Panc1 (cell line): ENCODE measurements around the gene USH1C. TPM values are rescaled to one million over a fixed set of nuclear protein-coding genes. Genes with fewer than 3 reads are reported as not detected.

Source experiments
- ATAC-seq: fragments of 200-7000 bp; cut with Tn5 transposase; 2 replicates; pipeline ENCODE4 v1.9.1; 2020; ENCODE audit warnings: mild to moderate bottlenecking, moderate library complexity
- BruUV-seq: library from RNA; stranded (reverse); fragments of 400-500 nt; replicated peaks from 2 replicates; lab custom pipeline; 2021; lab: Mats Ljungman, UMichigan
- CTCF ChIA-PET: fragments of 300-600 bp; sonication (Branson Sonifier 250); formaldehyde crosslinking; loops from one replicate; lab custom pipeline; 2022; ENCODE audit warnings: antibody characterized with exemption; lab: Charles Lee
- POLR2A ChIA-PET: fragments of 300-600 bp; sonication (Branson Sonifier 250); formaldehyde crosslinking; loops from one replicate; lab custom pipeline; 2022; ENCODE audit warnings: antibody characterized with exemption; lab: Charles Lee
- DNase-seq: peaks from one replicate; pipeline ENCODE4 v3.0.0-alpha.2; 2010; ENCODE audit warnings: low read depth, low spot score
- H3K27ac ChIP-seq: 2 replicates; pipeline ENCODE4 v1.5.1; 2011; ENCODE audit warnings: mild to moderate bottlenecking, low read length, inconsistent platforms
- H3K27me3 ChIP-seq: fragments of 200-500 bp; sonication (Bioruptor generic); 2 replicates; pipeline ENCODE4 v1.6.0; 2014; ENCODE audit warnings: low read length, inconsistent platforms; ENCODE audit not compliant: control insufficient read depth, insufficient read depth
- H3K36me3 ChIP-seq: fragments of 200-500 bp; sonication (Bioruptor generic); 2 replicates; pipeline ENCODE4 v1.5.1; 2014; ENCODE audit warnings: inconsistent platforms, mild to moderate bottlenecking, low read length, moderate library complexity; ENCODE audit not compliant: control insufficient read depth, insufficient read depth
- H3K4me1 ChIP-seq: 2 replicates; pipeline ENCODE4 v1.5.1; 2011; ENCODE audit warnings: inconsistent platforms, mild to moderate bottlenecking, low read length, moderate library complexity; ENCODE audit not compliant: control insufficient read depth, insufficient read depth
- H3K4me3 ChIP-seq, 2 experiments: 2 replicates each; pipeline ENCODE4 v1.5.1; 2011 to 2012; ENCODE audit warnings: low read depth in 2 of 2, low read length in 2 of 2, mild to moderate bottlenecking in 2 of 2, inconsistent platforms in 1 of 2, moderate library complexity in 1 of 2
- H3K9me3 ChIP-seq: fragments of 200-500 bp; sonication (Bioruptor generic); 2 replicates; pipeline ENCODE4 v1.5.1; 2014; ENCODE audit warnings: low read depth, mild to moderate bottlenecking, inconsistent platforms, low read length, moderate library complexity; ENCODE audit not compliant: control insufficient read depth, insufficient read depth
- POLR2AphosphoS5 ChIP-seq: IDR thresholded peaks from 2 replicates; pipeline ENCODE4 v1.6.1; 2012; ENCODE audit warnings: mild to moderate bottlenecking, low read depth, low read length, moderate library complexity
- SIN3A ChIP-seq: IDR thresholded peaks from 2 replicates; pipeline ENCODE4 v1.6.1; 2012; ENCODE audit warnings: low read depth, mild to moderate bottlenecking, low read length, moderate library complexity, borderline replicate concordance; ENCODE audit not compliant: insufficient read depth
- TCF7L2 ChIP-seq: IDR thresholded peaks from 2 replicates; pipeline ENCODE4 v1.6.1; 2011; ENCODE audit warnings: mild to moderate bottlenecking, low read depth, low read length, inconsistent platforms
- in situ Hi-C: cut with HindIII; loops from 2 replicates; pipeline ENCODE4 v1.10.0; 2016; ENCODE audit warnings: low sequenced_read_pairs, low pct_unique_long_range_greater_than_20kb
- intact Hi-C: fragments of 100-400 bp; cut with micrococcal nuclease; formaldehyde crosslinking; loops from one replicate; pipeline ENCODE4 v1.10.0; 2022; ENCODE audit not compliant: unreplicated experiment
- total RNA-seq: library from RNA; stranded (reverse); gene quantifications from one replicate; pipeline ENCODE4 v1.2.1, GENCODE V29; 2021; ENCODE audit not compliant: unreplicated experiment
- TF ChIP-seq, protein P1 (sequence below), 2 experiments: IDR thresholded peaks; 2 replicates each; pipeline ENCODE4 v1.6.1; 2011 to 2012; ENCODE audit warnings: low read depth in 2 of 2, control low read depth in 1 of 2, low read length in 1 of 2, mild to moderate bottlenecking in 1 of 2, moderate library complexity in 1 of 2; ENCODE audit not compliant: insufficient read depth in 1 of 2
- TF ChIP-seq, protein P2 (sequence below): fragments of 450-650 bp; IDR thresholded peaks from 2 replicates; pipeline ENCODE4 v1.5.1; 2017; ENCODE audit warnings: mild to moderate bottlenecking

The USH1C gene
- total RNA-seq, 1 experiment from 2014 or later, result not detected

DNA sequence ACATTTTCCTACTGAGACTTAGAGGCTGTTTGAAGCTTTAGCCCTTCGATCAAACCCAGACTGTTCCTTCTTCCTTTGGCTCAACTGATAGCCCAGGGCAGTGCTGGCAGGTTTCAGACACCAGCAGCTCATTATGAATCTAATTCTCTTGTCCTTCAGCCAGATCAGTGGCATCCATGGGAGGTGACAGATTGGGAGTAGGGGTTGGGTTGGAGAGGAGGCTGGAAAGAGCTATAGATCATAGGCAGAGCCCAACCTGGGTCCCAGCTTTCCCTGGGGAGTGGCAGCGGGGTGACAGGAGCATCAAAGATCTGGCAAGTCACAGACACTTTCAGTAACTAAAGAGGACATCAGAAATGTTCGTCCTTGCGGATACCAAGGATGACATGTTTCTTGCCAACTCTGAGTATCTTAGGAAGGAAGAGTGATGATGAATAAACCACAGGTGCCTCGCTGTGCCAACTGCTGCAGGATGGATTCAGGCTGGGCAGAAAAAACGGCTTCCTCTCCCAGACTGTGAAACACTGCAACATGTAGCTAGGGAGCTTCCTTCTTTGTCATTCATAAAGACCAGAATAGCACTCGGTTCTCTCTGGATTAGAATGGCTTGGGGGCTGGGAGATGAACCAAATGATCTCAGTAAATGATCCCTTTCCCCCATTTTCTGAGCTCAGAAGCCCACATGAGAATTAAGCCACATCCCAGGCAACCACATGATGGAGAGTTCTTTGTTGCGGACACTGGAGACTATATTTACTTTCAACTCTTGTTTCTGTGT lies 86.6 kb downstream of the USH1C start:
- intact Hi-C loops, result no loop called here

DNA sequence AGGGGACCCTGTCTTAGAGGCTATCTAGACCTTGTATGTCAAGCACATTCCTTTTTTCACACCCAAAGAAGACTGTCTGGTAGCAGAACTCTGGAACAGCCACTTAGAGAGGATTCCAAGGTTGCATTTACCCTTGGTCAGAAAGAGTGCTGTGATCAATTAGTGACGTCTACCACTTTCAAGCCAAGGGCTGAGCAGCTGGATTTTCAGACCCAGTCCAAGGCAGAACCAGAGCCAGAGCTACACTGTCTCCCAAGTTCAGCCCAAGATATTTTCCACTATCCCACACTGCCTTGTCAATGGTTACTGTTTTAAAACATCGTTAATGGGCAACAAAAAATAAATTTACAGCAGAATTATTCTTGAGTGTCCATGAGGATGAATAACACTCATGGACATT lies 91.5 kb downstream of the USH1C start:
- CTCF ChIA-PET, result no interaction called here
- no TSS peak for BruUV-seq
- intact Hi-C loops (no loop called here), in situ Hi-C loops (no loop called here)
- POLR2A ChIA-PET, result no interaction called here
- H3K9me3 ChIP-seq, result no peaks in the 10 kb centered on the region
- TF ChIP-seq TCF7L2 (no peak), SIN3A (no peak), POLR2AphosphoS5 (no peak)
- TF ChIP-seq, protein P1, sequence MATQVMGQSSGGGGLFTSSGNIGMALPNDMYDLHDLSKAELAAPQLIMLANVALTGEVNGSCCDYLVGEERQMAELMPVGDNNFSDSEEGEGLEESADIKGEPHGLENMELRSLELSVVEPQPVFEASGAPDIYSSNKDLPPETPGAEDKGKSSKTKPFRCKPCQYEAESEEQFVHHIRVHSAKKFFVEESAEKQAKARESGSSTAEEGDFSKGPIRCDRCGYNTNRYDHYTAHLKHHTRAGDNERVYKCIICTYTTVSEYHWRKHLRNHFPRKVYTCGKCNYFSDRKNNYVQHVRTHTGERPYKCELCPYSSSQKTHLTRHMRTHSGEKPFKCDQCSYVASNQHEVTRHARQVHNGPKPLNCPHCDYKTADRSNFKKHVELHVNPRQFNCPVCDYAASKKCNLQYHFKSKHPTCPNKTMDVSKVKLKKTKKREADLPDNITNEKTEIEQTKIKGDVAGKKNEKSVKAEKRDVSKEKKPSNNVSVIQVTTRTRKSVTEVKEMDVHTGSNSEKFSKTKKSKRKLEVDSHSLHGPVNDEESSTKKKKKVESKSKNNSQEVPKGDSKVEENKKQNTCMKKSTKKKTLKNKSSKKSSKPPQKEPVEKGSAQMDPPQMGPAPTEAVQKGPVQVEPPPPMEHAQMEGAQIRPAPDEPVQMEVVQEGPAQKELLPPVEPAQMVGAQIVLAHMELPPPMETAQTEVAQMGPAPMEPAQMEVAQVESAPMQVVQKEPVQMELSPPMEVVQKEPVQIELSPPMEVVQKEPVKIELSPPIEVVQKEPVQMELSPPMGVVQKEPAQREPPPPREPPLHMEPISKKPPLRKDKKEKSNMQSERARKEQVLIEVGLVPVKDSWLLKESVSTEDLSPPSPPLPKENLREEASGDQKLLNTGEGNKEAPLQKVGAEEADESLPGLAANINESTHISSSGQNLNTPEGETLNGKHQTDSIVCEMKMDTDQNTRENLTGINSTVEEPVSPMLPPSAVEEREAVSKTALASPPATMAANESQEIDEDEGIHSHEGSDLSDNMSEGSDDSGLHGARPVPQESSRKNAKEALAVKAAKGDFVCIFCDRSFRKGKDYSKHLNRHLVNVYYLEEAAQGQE (IDR thresholded peaks at IDR 0.05; ENCODE audit: insufficient read depth in 1 of 2, low read depth in 2 of 2, low read length in 1 of 2), result no peak
- TF ChIP-seq, protein P2, sequence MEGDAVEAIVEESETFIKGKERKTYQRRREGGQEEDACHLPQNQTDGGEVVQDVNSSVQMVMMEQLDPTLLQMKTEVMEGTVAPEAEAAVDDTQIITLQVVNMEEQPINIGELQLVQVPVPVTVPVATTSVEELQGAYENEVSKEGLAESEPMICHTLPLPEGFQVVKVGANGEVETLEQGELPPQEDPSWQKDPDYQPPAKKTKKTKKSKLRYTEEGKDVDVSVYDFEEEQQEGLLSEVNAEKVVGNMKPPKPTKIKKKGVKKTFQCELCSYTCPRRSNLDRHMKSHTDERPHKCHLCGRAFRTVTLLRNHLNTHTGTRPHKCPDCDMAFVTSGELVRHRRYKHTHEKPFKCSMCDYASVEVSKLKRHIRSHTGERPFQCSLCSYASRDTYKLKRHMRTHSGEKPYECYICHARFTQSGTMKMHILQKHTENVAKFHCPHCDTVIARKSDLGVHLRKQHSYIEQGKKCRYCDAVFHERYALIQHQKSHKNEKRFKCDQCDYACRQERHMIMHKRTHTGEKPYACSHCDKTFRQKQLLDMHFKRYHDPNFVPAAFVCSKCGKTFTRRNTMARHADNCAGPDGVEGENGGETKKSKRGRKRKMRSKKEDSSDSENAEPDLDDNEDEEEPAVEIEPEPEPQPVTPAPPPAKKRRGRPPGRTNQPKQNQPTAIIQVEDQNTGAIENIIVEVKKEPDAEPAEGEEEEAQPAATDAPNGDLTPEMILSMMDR, result no peak
- H3K4me3 ChIP-seq, result no peak overlapping the region
- no peak overlapping the region for H3K27ac ChIP-seq
- ATAC-seq (no peak), DNase-seq (no peak)
- H3K27me3 ChIP-seq, result peaks cover 2% of the 10 kb centered on the region; the same call in 1 of the 2 replicates
- no peaks in the 10 kb centered on the region for H3K36me3 ChIP-seq
- H3K4me1 ChIP-seq, result no peaks in the 10 kb centered on the region

More for the DNA sequence above, 86.6 kb downstream of the USH1C start:
- H3K36me3 ChIP-seq, result no peaks in the 10 kb centered on the region
- no peak for TF ChIP-seq TCF7L2
- TF ChIP-seq, protein P1 (IDR thresholded peaks at IDR 0.05; ENCODE audit: insufficient read depth in 1 of 2, low read depth in 2 of 2, low read length in 1 of 2), result no peak
- TF ChIP-seq, protein P2, result no peak
- no peak for TF ChIP-seq SIN3A
- no peak for TF ChIP-seq POLR2AphosphoS5
- H3K27ac ChIP-seq, result no peak overlapping the region
- H3K4me3 ChIP-seq, result no peak overlapping the region
- DNase-seq (no peak), ATAC-seq (no peak)
- ChIA-PET CTCF (interaction anchor here (0.7 kb wide), 1 partner anchor 81 kb away, joined by 3 read pairs; no protein-coding TSS in a partner anchor), POLR2A (no interaction called here)
- no TSS peak for BruUV-seq
- in situ Hi-C loops, result no loop called here
- H3K4me1 ChIP-seq, result no peaks in the 10 kb centered on the region
- H3K27me3 ChIP-seq, result peaks cover 2% of the 10 kb centered on the region; the same call in 1 of the 2 replicates
- no peaks in the 10 kb centered on the region for H3K9me3 ChIP-seq
